Epithelial cell of esophagus (primary cell): ENCODE measurements around the gene C14orf93.

Experiments used
- DNase-seq: peaks from one replicate; pipeline ENCODE4 v3.0.0; 2010; ENCODE audit warnings: low read depth
- H3K4me3 ChIP-seq: 2 replicates; pipeline ENCODE4 v1.5.1; 2011; ENCODE audit warnings: mild to moderate bottlenecking, low read length, control low read depth
- CTCF ChIP-seq: IDR thresholded peaks from 2 replicates; pipeline ENCODE4 v1.5.1; 2011; ENCODE audit warnings: low read depth, mild to moderate bottlenecking, low read length, control low read depth, inconsistent platforms; ENCODE audit not compliant: insufficient read depth; ENCODE audit errors: missing control alignments

Gene C14orf93

GRCh38 chr14:23051141-23052057 lies 41.5 kb upstream of the C14orf93 start:
- no peak for TF ChIP-seq CTCF

GRCh38 chr14:23049011-23049410 lies 39.1 kb upstream of the C14orf93 start:
- H3K4me3 ChIP-seq, result no peak overlapping the region
- DNase-seq, result no peak
- no peak for TF ChIP-seq CTCF

More at GRCh38 chr14:23051141-23052057, 41.5 kb upstream of the C14orf93 start:
- H3K4me3 ChIP-seq, result no peak overlapping the region
- no peak for DNase-seq

- no peak for DNase-seq
- no peak for TF ChIP-seq CTCF
- no peak overlapping the region for H3K4me3 ChIP-seq
Measured at GRCh38 chr14:23047751-23048693, 38.1 kb upstream of the C14orf93 start.

- H3K4me3 ChIP-seq, result no peak overlapping the region
- DNase-seq, result no peak
- TF ChIP-seq CTCF, result no peak
Measured at GRCh38 chr14:23047034-23047634, 37.2 kb upstream of the C14orf93 start.

- TF ChIP-seq CTCF, result no peak
- no peak overlapping the region for H3K4me3 ChIP-seq
- no peak for DNase-seq
Measured at GRCh38 chr14:23045419-23046357, 35.7 kb upstream of the C14orf93 start.

- TF ChIP-seq CTCF, result no peak
- DNase-seq, result no peak
- no peak overlapping the region for H3K4me3 ChIP-seq
Measured at GRCh38 chr14:23044840-23045239, 34.9 kb upstream of the C14orf93 start.
